ENCODE measurements around the gene TMEM39B. TPM values are rescaled to one million over a fixed set of nuclear protein-coding genes. Genes with fewer than 3 reads are reported as not detected.

TMEM39B gene
- total and polyA plus RNA-seq, 2 experiments from 2014 or later: 10.1 to 17.8 TPM

- no peak overlapping the region for H3K27ac Mint-ChIP-seq
- Histone ChIP-seq H2AFZ (no peak overlapping the region), H3K4me2 (no peak overlapping the region), H3K36me3 (ENCODE audit: insufficient read depth) (no peaks in the 10 kb centered on the region), H3K4me3 (no peak overlapping the region), H3K27me3 (ENCODE audit: insufficient read depth) (no peaks in the 10 kb centered on the region), H4K20me1 (replicated peaks; ENCODE audit: insufficient read depth) (peaks cover 49% of the 10 kb centered on the region), H3K27ac (ENCODE audit: low read depth) (no peak overlapping the region), H3K4me1 (ENCODE audit: insufficient read depth) (no peaks in the 10 kb centered on the region), H3K79me2 (replicated peaks; ENCODE audit: insufficient read depth) (peaks cover 98% of the 10 kb centered on the region), H3K9me2 (ENCODE audit: insufficient read depth) (no peaks in the 10 kb centered on the region), H3F3A (replicated peaks; ENCODE audit: low read depth) (no peaks in the 10 kb centered on the region)
- H3K4me1 Mint-ChIP-seq: peaks cover 7% of the 10 kb centered on the region; the same call in 1 of the 3 replicates
- no peaks in the 10 kb centered on the region for H3K9me3 Mint-ChIP-seq
- ATAC-seq: no peak
- no peak overlapping the region for H3K4me3 Mint-ChIP-seq
- H3K27me3 Mint-ChIP-seq (ENCODE audit: insufficient read depth, low read depth, poor library complexity): peaks cover 4% of the 10 kb centered on the region
- H3K36me3 Mint-ChIP-seq (ENCODE audit: low read depth): peaks cover 3% of the 10 kb centered on the region; the same call in 1 of the 3 replicates
- no peak for DNase-seq (ENCODE audit: low spot score)
- TF ChIP-seq ETS1 (IDR thresholded peaks at IDR 0.05) (no peak), EZH2 (IDR thresholded peaks at IDR 0.05; ENCODE audit: low read depth, unreplicated experiment) (no peak), ZNF114 (CRISPR knock-in tag; IDR thresholded peaks at IDR 0.05) (no peak), REST (IDR thresholded peaks at IDR 0.05; ENCODE audit: unreplicated experiment) (no peak), NANOG (IDR thresholded peaks at IDR 0.05; ENCODE audit: borderline replicate concordance) (no peak), ZNF331 (CRISPR knock-in tag; IDR thresholded peaks at IDR 0.05; ENCODE audit: low read depth) (no peak), CREB1 (CRISPR knock-in tag; IDR thresholded peaks at IDR 0.05; ENCODE audit: low read depth) (no peak), POLR2AphosphoS5 (IDR thresholded peaks at IDR 0.05; ENCODE audit: low read depth) (no peak), CTCF (conservative IDR thresholded peaks at IDR 0.05; ENCODE audit: low read depth in 2 of 2) (no peak), JUNB (IDR thresholded peaks at IDR 0.05; ENCODE audit: unreplicated experiment) (no peak), STAT1 (IDR thresholded peaks at IDR 0.05; ENCODE audit: unreplicated experiment) (no peak), ZNF462 (CRISPR knock-in tag; IDR thresholded peaks at IDR 0.05) (no peak), EZH2phosphoT487 (IDR thresholded peaks at IDR 0.05; ENCODE audit: unreplicated experiment) (no peak)
Observed at GRCh38 chr1:32137111-32137510, 64.4 kb downstream of the TMEM39B start.

Measured in GM23338 (cell line).